Effector memory CD4-positive, alpha-beta T cell (primary cell): ENCODE results near the gene ZFYVE28.
"Not testable (repeated sequence)": the region's sequence is repeated elsewhere in the genome, so short reads cannot be mapped to it uniquely, and the experiment has no call there.

Experiments used
- DNase-seq, 3 donors: peaks; one replicate each; pipeline ENCODE4 v3.0.0-alpha.2; 2020
- H3K27ac ChIP-seq: 2 replicates; pipeline ENCODE4 v1.7.0; 2013; ENCODE audit warnings: mild to moderate bottlenecking, low read length, moderate library complexity; ENCODE audit not compliant: insufficient read depth, poor library complexity, severe bottlenecking
- H3K27me3 ChIP-seq: replicated peaks from 2 replicates; pipeline ENCODE4 v1.7.0; 2013; ENCODE audit warnings: mild to moderate bottlenecking, low read length; ENCODE audit not compliant: insufficient read depth, control insufficient read depth, poor library complexity, severe bottlenecking
- H3K36me3 ChIP-seq: 2 replicates; pipeline ENCODE4 v1.7.0; 2013; ENCODE audit warnings: mild to moderate bottlenecking, low read length, moderate library complexity; ENCODE audit not compliant: control insufficient read depth, insufficient read depth
- H3K4me1 ChIP-seq: 2 replicates; pipeline ENCODE4 v1.7.0; 2013; ENCODE audit warnings: low read length, mild to moderate bottlenecking; ENCODE audit not compliant: control insufficient read depth, insufficient read depth, poor library complexity, severe bottlenecking
- H3K4me3 ChIP-seq: 2 replicates; pipeline ENCODE4 v1.7.0; 2013; ENCODE audit warnings: low read length, low read depth, mild to moderate bottlenecking; ENCODE audit not compliant: insufficient read depth, poor library complexity, severe bottlenecking
- H3K9me3 ChIP-seq: 2 replicates; pipeline ENCODE4 v1.7.0; 2013; ENCODE audit warnings: mild to moderate bottlenecking, low read length, moderate library complexity; ENCODE audit not compliant: control insufficient read depth

The ZFYVE28 gene

GRCh38 chr4:2436761-2437474 lies 18.5 kb upstream of the ZFYVE28 start:
- Histone ChIP-seq H3K4me3 (no peak overlapping the region), H3K4me1 (peaks cover 6% of the 10 kb centered on the region), H3K9me3 (no peaks in the 10 kb centered on the region), H3K36me3 (no peaks in the 10 kb centered on the region), H3K27me3 (no peaks in the 10 kb centered on the region), H3K27ac (no peak overlapping the region)
- no peak for DNase-seq

- no peaks in the 10 kb centered on the region for H3K4me1 ChIP-seq
- DNase-seq: no peak
- no peak overlapping the region for H3K4me3 ChIP-seq
- no peaks in the 10 kb centered on the region for H3K36me3 ChIP-seq
- H3K9me3 ChIP-seq: no peaks in the 10 kb centered on the region
- no peaks in the 10 kb centered on the region for H3K27me3 ChIP-seq
- H3K27ac ChIP-seq: no peak overlapping the region
These were observed 17.9 kb upstream of the ZFYVE28 start for GRCh38 chr4:2436301-2436700.

GRCh38 chr4:2434420-2434819 lies 16.0 kb upstream of the ZFYVE28 start:
- no peak overlapping the region for H3K4me3 ChIP-seq
- no peak overlapping the region for H3K27ac ChIP-seq
- H3K27me3 ChIP-seq: no peaks in the 10 kb centered on the region
- no peak for DNase-seq
- H3K36me3 ChIP-seq: no peaks in the 10 kb centered on the region
- no peaks in the 10 kb centered on the region for H3K9me3 ChIP-seq
- H3K4me1 ChIP-seq: no peaks in the 10 kb centered on the region

GRCh38 chr4:2433609-2434350 lies 15.3 kb upstream of the ZFYVE28 start:
- Histone ChIP-seq H3K27ac (no peak overlapping the region), H3K9me3 (no peaks in the 10 kb centered on the region), H3K4me1 (no peaks in the 10 kb centered on the region), H3K4me3 (no peak overlapping the region), H3K27me3 (no peaks in the 10 kb centered on the region), H3K36me3 (no peaks in the 10 kb centered on the region)
- no peak for DNase-seq

GRCh38 chr4:2432991-2433530 lies 14.6 kb upstream of the ZFYVE28 start:
- DNase-seq: no peak
- Histone ChIP-seq H3K9me3 (no peaks in the 10 kb centered on the region), H3K27ac (no peak overlapping the region), H3K4me1 (no peaks in the 10 kb centered on the region), H3K4me3 (no peak overlapping the region), H3K27me3 (no peaks in the 10 kb centered on the region), H3K36me3 (no peaks in the 10 kb centered on the region)

GRCh38 chr4:2432004-2432403 lies 13.6 kb upstream of the ZFYVE28 start:
- H3K9me3 ChIP-seq: no peaks in the 10 kb centered on the region
- no peaks in the 10 kb centered on the region for H3K27me3 ChIP-seq
- DNase-seq: no peak
- no peak overlapping the region for H3K4me3 ChIP-seq
- H3K27ac ChIP-seq: no peak overlapping the region
- no peaks in the 10 kb centered on the region for H3K4me1 ChIP-seq
- no peaks in the 10 kb centered on the region for H3K36me3 ChIP-seq

GRCh38 chr4:2429945-2430757 lies 11.7 kb upstream of the ZFYVE28 start:
- not testable (repeated sequence) for H3K4me3 ChIP-seq, H3K27me3 ChIP-seq, H3K4me1 ChIP-seq, H3K9me3 ChIP-seq, H3K36me3 ChIP-seq, H3K27ac ChIP-seq, DNase-seq

GRCh38 chr4:2428496-2429213 lies 10.2 kb upstream of the ZFYVE28 start:
- no peaks in the 10 kb centered on the region for H3K36me3 ChIP-seq
- no peaks in the 10 kb centered on the region for H3K4me1 ChIP-seq
- no peaks in the 10 kb centered on the region for H3K27me3 ChIP-seq
- no peaks in the 10 kb centered on the region for H3K9me3 ChIP-seq
- H3K4me3 ChIP-seq: no peak overlapping the region
- no peak for DNase-seq
- H3K27ac ChIP-seq: no peak overlapping the region

- H3K9me3 ChIP-seq: no peaks in the 10 kb centered on the region
- H3K27me3 ChIP-seq: no peaks in the 10 kb centered on the region
- DNase-seq: no peak
- H3K36me3 ChIP-seq: no peaks in the 10 kb centered on the region
- no peak overlapping the region for H3K4me3 ChIP-seq
- H3K4me1 ChIP-seq: no peaks in the 10 kb centered on the region
- no peak overlapping the region for H3K27ac ChIP-seq
These were observed 9.2 kb upstream of the ZFYVE28 start for GRCh38 chr4:2427383-2428334.
